K562 (cell line): ENCODE measurements around the gene LRP3. TPM values are rescaled to one million over a fixed set of nuclear protein-coding genes. Genes with fewer than 3 reads are reported as not detected.

Experiments used
- ATAC-seq: fragments of 200-7000 bp; cut with Tn5 transposase; 3 replicates; pipeline ENCODE4 v1.9.1; 2020; ENCODE audit warnings: moderate library complexity
- Bru-seq: library from RNA; stranded (reverse); fragments of 400-500 nt; gene quantifications from one replicate; lab custom pipeline; 2021; lab: Mats Ljungman, UMichigan
- BruChase-seq, 2 experiments: library from RNA; stranded (reverse); fragments of 400-500 nt; gene quantifications; one replicate each; lab custom pipeline; 2021; lab: Mats Ljungman, UMichigan
- BruUV-seq: library from RNA; stranded (reverse); fragments of 400-500 nt; replicated peaks from 2 replicates; lab custom pipeline; 2021; lab: Mats Ljungman, UMichigan
- CTCF ChIA-PET: fragments of 300-600 bp; formaldehyde crosslinking; extraction: SDS; loops from one replicate; lab custom pipeline; 2021; ENCODE audit warnings: low intra/inter-chr PET ratio; lab: Yijun Ruan, JAX
- POLR2A ChIA-PET: fragments of 300-600, 350-650 bp; sonication (Branson Sonifier 250); formaldehyde crosslinking; extraction: SDS; loops from one replicate; lab custom pipeline; 2021; ENCODE audit warnings: antibody characterized with exemption, inconsistent platforms; lab: Yijun Ruan, JAX
- DNase-seq, 4 experiments: peaks; one replicate each; pipeline versions ENCODE4 v3.0.0 to v3.0.0-alpha.2; 2011 to 2018; ENCODE audit warnings: low spot score in 3 of 4, mixed read lengths in 3 of 4; ENCODE audit errors: extremely low read depth in 1 of 4
- FAIRE-seq: peaks from 2 replicates; lab custom pipeline; 2011; peaks lifted over from hg19 to GRCh38; lab: Jason Lieb, UNC
- H2AFZ ChIP-seq: 2 replicates; pipeline ENCODE4 v1.6.0; 2011; ENCODE audit warnings: low read depth, low read length, control low read depth, inconsistent platforms
- H3K27ac ChIP-seq: fragments of 200-600 bp; 3 replicates; pipeline ENCODE4 v1.8.0; 2011; ENCODE audit warnings: low read depth, mild to moderate bottlenecking, control low read depth, inconsistent platforms, low read length, moderate library complexity, mixed read lengths; ENCODE audit errors: extremely low read depth
- H3K27me3 ChIP-seq, 2 experiments: fragments of 300-600 bp in 1 of 2; 2 replicates in 1 of 2; 3 replicates in 1 of 2; pipeline versions ENCODE4 v1.6.0 to v1.8.0; 2011; ENCODE audit warnings: inconsistent platforms in 2 of 2, low read length in 2 of 2, mild to moderate bottlenecking in 1 of 2, mixed read lengths in 1 of 2, moderate library complexity in 1 of 2; ENCODE audit not compliant: control insufficient read depth in 2 of 2, insufficient read depth in 2 of 2
- H3K36me3 ChIP-seq: fragments of 300-600 bp; 3 replicates; pipeline ENCODE4 v1.8.0; 2011; ENCODE audit warnings: mild to moderate bottlenecking, low read length, inconsistent platforms; ENCODE audit not compliant: control insufficient read depth, insufficient read depth
- H3K4me1 ChIP-seq, 2 experiments: fragments of 200-600 bp in 1 of 2; replicated peaks in 1 of 2; 2 replicates in 1 of 2; 3 replicates in 1 of 2; pipeline versions ENCODE4 v1.5.1 to v1.8.0; 2011; ENCODE audit warnings: inconsistent platforms in 2 of 2, low read length in 2 of 2, mild to moderate bottlenecking in 1 of 2, mixed read lengths in 1 of 2, moderate library complexity in 1 of 2; ENCODE audit not compliant: control insufficient read depth in 2 of 2, insufficient read depth in 2 of 2
- H3K4me2 ChIP-seq: 2 replicates; pipeline ENCODE4 v1.6.1; 2011; ENCODE audit warnings: low read length, control low read depth, inconsistent platforms, mixed read lengths; ENCODE audit not compliant: insufficient read depth
- H3K4me3 ChIP-seq: fragments of 200-600 bp; sonication (generic), shearing (Covaris generic); 2 replicates; pipeline ENCODE4 v1.5.1; 2016; ENCODE audit warnings: control low read depth, inconsistent platforms
- H3K79me2 ChIP-seq: fragments of 200-600 bp; 3 replicates; pipeline ENCODE4 v1.8.0; 2011; ENCODE audit warnings: low read length, inconsistent platforms; ENCODE audit not compliant: control insufficient read depth, insufficient read depth
- H3K9ac ChIP-seq, 2 experiments: 2 replicates each; pipeline versions ENCODE4 v1.6.0 to v1.6.1; 2011; ENCODE audit warnings: low read depth in 2 of 2, low read length in 2 of 2, control low read depth in 1 of 2, inconsistent platforms in 1 of 2, mild to moderate bottlenecking in 1 of 2, mixed read lengths in 1 of 2; ENCODE audit not compliant: insufficient read depth in 1 of 2
- H3K9me1 ChIP-seq: one replicate; pipeline ENCODE4 v1.6.0; 2011; ENCODE audit warnings: inconsistent platforms, mild to moderate bottlenecking, low read length, moderate library complexity; ENCODE audit not compliant: control insufficient read depth, insufficient read depth
- H3K9me3 ChIP-seq: replicated peaks from 2 replicates; pipeline ENCODE4 v1.5.1; 2011; ENCODE audit warnings: low read depth, low read length, inconsistent platforms; ENCODE audit not compliant: control insufficient read depth, insufficient read depth
- H4K20me1 ChIP-seq: replicated peaks from 2 replicates; pipeline ENCODE4 v1.6.1; 2011; ENCODE audit warnings: low read length, inconsistent platforms, mixed read lengths; ENCODE audit not compliant: control insufficient read depth, insufficient read depth
- ARID3B ChIP-seq: fragments of 250-450 bp; sonication (Bioruptor Pico); IDR thresholded peaks from 2 replicates; pipeline ENCODE4 v1.4.0; 2020; ENCODE audit warnings: borderline replicate concordance
- ARNT ChIP-seq, 2 experiments: fragments of 450-650 bp; IDR thresholded peaks; 2 replicates each; pipeline ENCODE4 v1.6.1; 2016; ENCODE audit warnings: mild to moderate bottlenecking in 1 of 2
- CEBPG ChIP-seq, 3 experiments: fragments of 200-800 bp in 1 of 3; sonication (Bioruptor generic) in 1 of 3; sonication (generic) in 1 of 3; formaldehyde crosslinking in 1 of 3; IDR thresholded peaks in 2 of 3; conservative IDR thresholded peaks in 1 of 3; 2 replicates each; pipeline versions ENCODE4 v1.6.1 to v1.8.0; 2016 to 2022; ENCODE audit warnings: missing compliant biosample characterization in 2 of 3, missing genetic modification characterization in 2 of 3, mild to moderate bottlenecking in 1 of 3, missing genetic modification reagents in 1 of 3
- CREB1 ChIP-seq, 2 experiments: sonication (generic) in 1 of 2; formaldehyde crosslinking in 1 of 2; IDR thresholded peaks; 2 replicates each; pipeline versions ENCODE4 v1.6.1 to v1.8.0; 2012 to 2022; ENCODE audit warnings: inconsistent platforms in 1 of 2, mild to moderate bottlenecking in 1 of 2, missing genetic modification reagents in 1 of 2, moderate library complexity in 1 of 2
- E2F5 ChIP-seq: sonication (generic); formaldehyde crosslinking; IDR thresholded peaks from 2 replicates; pipeline ENCODE4 v1.8.0; 2022; ENCODE audit warnings: mild to moderate bottlenecking, missing genetic modification reagents
- HINFP ChIP-seq: fragments of 450-650 bp; conservative IDR thresholded peaks from 2 replicates; pipeline ENCODE4 v1.6.1; 2016; ENCODE audit warnings: missing genetic modification characterization, low read depth, mild to moderate bottlenecking, control low read depth, missing compliant biosample characterization
- RBBP5 ChIP-seq: fragments of 200-600 bp; sonication (generic); IDR thresholded peaks from 2 replicates; pipeline ENCODE4 v1.6.1; 2012; ENCODE audit warnings: borderline replicate concordance, mild to moderate bottlenecking, low read length, control low read depth, inconsistent platforms; ENCODE audit not compliant: insufficient read depth, poor library complexity, severe bottlenecking
- WGBS: fragments of 100-300 bp; shearing (Covaris generic); methylation state at CpG from one replicate; pipeline ENCODE4 v1.1.6; 2016; ENCODE audit warnings: low coverage, mixed read lengths; ENCODE audit not compliant: insufficient coverage; ENCODE audit errors: missing lambda C conversion rate; 5-methylcytosine and 5-hydroxymethylcytosine counted together
- in situ Hi-C: fragments of 300-500 bp; cut with MboI; formaldehyde crosslinking; loops from 4 replicates; pipeline ENCODE4 v1.15.0; 2018; ENCODE audit warnings: inconsistent platforms, mixed read lengths
- intact Hi-C: fragments of 100-400 bp; cut with micrococcal nuclease; formaldehyde crosslinking; loops from 2 replicates; pipeline ENCODE4 v1.14.2; 2022
- long read RNA-seq, 3 experiments: library from polyadenylated mRNA in 2 of 3; library from RNA in 1 of 3; unstranded in 2 of 3; stranded (forward) in 1 of 3; transcript quantifications; one replicate each; pipeline ENCODE4 v2.0.0, GENCODE V29; 2019 to 2022
- polyA minus RNA-seq, 3 experiments: library from RNA; depleted of rRNA, polyadenylated mRNA; stranded (reverse); fragments of >200 nt; gene quantifications; 2 replicates each; pipeline ENCODE4 v1.2.3, GENCODE V29; 2011
- polyA plus RNA-seq, 8 experiments: library from polyadenylated mRNA; depleted of rRNA in 4 of 8; stranded (reverse) in 5 of 8; unstranded in 3 of 8; fragments of >200 nt; fragmentation: Nextera tagmentation in 2 of 8; fragmentation: Illumina TruSeq in 1 of 8; extraction: Ambion mirVana in 2 of 8; extraction: Trizol in 1 of 8; gene quantifications; 2 replicates each; pipeline versions ENCODE4 v1.2.1 to v1.2.3, GENCODE V29; 2011 to 2014; ENCODE audit warnings: inconsistent platforms in 1 of 8, missing spikeins in 1 of 8
- total RNA-seq, 7 experiments: library from RNA; depleted of rRNA in 6 of 7; stranded (reverse); fragments of >200 nt in 6 of 7; fragmentation: Illumina TruSeq in 2 of 7; extraction: Trizol in 2 of 7; gene quantifications; 2 replicates each; pipeline versions ENCODE4 v1.2.1 to v1.2.3, GENCODE V29; 2011 to 2021; ENCODE audit warnings: low replicate concordance in 1 of 7

Gene LRP3
- not detected in 2 replicates for total RNA-seq (2011; cell fraction: chromatin; rRNA removed; ENCODE audit: low replicate concordance)
- not detected in 2 replicates for total RNA-seq (2011; cell fraction: nucleolus; rRNA removed)
- not detected in 2 replicates for total RNA-seq (2011; cell fraction: nucleoplasm; rRNA removed)
- total RNA-seq (2014; rRNA removed) (not detected in 2 replicates), total RNA-seq (2014; rRNA removed; fragmentation: Illumina TruSeq; extraction: Trizol) (not detected in 2 replicates), total RNA-seq (2015; rRNA removed; fragmentation: Illumina TruSeq; extraction: Trizol) (not detected in 2 replicates), total RNA-seq (2021) (0.04 and 0.29 TPM in 2 replicates), polyA plus RNA-seq (2011; rRNA removed) (not detected in 2 replicates), polyA plus RNA-seq (2014; fragmentation: Illumina TruSeq; extraction: Trizol) (not detected in 2 replicates), polyA plus RNA-seq (2014; fragmentation: Nextera tagmentation; extraction: Ambion mirVana) (not detected), polyA plus RNA-seq (2014; rRNA removed) (not detected in 2 replicates), polyA minus RNA-seq (2011; rRNA and poly(A)+ RNA removed) (not detected in 2 replicates), Bru-seq, nascent RNA (percentile 15 among the genes with signal in this experiment), BruChase-seq, experiment 1, labeled RNA remaining after a 2-hour chase (percentile 7 among the genes with signal in this experiment), BruChase-seq, experiment 2, labeled RNA remaining after a 6-hour chase (percentile 16 among the genes with signal in this experiment)
- polyA plus RNA-seq (2011; cell fraction: cytosol; rRNA removed), result not detected in 2 replicates
- not detected in 2 replicates for polyA plus RNA-seq (2011; cell fraction: nucleus; rRNA removed)
- not detected in 2 replicates for polyA plus RNA-seq (2012)
- not detected in 2 replicates for polyA minus RNA-seq (2011; cell fraction: cytosol; rRNA and poly(A)+ RNA removed)
- polyA minus RNA-seq (2011; cell fraction: nucleus; rRNA and poly(A)+ RNA removed), result not detected in 2 replicates
- long read RNA-seq, experiment 1, result 0 reads
- long read RNA-seq, experiment 2, result 0 reads
- long read RNA-seq, experiment 3, result 0 reads

- H3K27me3 ChIP-seq, result peaks cover 0 to 31% of the 10 kb centered on the region in 2 experiments; a peak in 4 of 5 replicates
- TF ChIP-seq CEBPG (CRISPR knock-in tag; IDR thresholded peaks at IDR 0.05) (no peak), CEBPG (tag; conservative IDR thresholded peaks at IDR 0.05 in 1 of 2, IDR thresholded peaks at IDR 0.05 in 1 of 2) (no peak), RBBP5 (no peak), HINFP (no peak), CREB1 (IDR thresholded peaks at IDR 0.05) (no peak), CREB1 (CRISPR knock-in tag; IDR thresholded peaks at IDR 0.05) (no peak), ARNT (IDR thresholded peaks at IDR 0.05) (no peak), ARID3B (no peak), E2F5 (CRISPR knock-in tag) (no peak)
- WGBS, result no CpG with 5 or more reads among the region's 50 CpGs
Observed at GRCh38 chr19:33193865-33194362, at the start of gene LRP3. TSS of gene LRP3 (plus strand) at chr19:33194330. CDS start at chr19:33194786, 456 bp downstream.

More at GRCh38 chr19:33193865-33194362, at the start of gene LRP3:
- intact Hi-C loops, result no loop called here
- no TSS peak for BruUV-seq
- ATAC-seq (no peak), DNase-seq (peak in 2 of 4 experiments; percentile 57 to 61), FAIRE-seq (no peak)
- Histone ChIP-seq H3K4me2 (no peak within 1 kb of the TSS), H3K36me3 (no peaks in the 10 kb centered on the region), H3K4me1 (no peaks in the 10 kb centered on the region; a peak in 2 of 5 replicates), H3K79me2 (no peaks in the 10 kb centered on the region), H3K9me3 (no peaks in the 10 kb centered on the region), H3K9ac (no peak within 1 kb of the TSS), H3K4me3 (no peak within 1 kb of the TSS), H2AFZ (no peak within 1 kb of the TSS), H3K27ac (no peak within 1 kb of the TSS), H4K20me1 (no peaks in the 10 kb centered on the region), H3K9me1 (no peaks in the 10 kb centered on the region)
- in situ Hi-C loops, result no loop called here
- CTCF ChIA-PET, result no interaction called here
- POLR2A ChIA-PET, result no interaction called here
